Activated B cell treated with CpG ODN at 0.5 μM for 24 hours (primary cell): ENCODE data around the gene GATAD2B. TPM values are rescaled to one million over a fixed set of nuclear protein-coding genes. Genes with fewer than 3 reads are reported as not detected.

ENCODE experiments used
- ATAC-seq: fragments of 200-7000 bp; cut with Tn5 transposase; one replicate; pipeline ENCODE4 v1.10.0; 2021; ENCODE audit warnings: low read depth, mild to moderate bottlenecking, moderate library complexity
- CTCF ChIA-PET: fragments of 350-600 bp; sonication (Branson Sonifier 250); formaldehyde crosslinking; loops from one replicate; lab custom pipeline; 2021; ENCODE audit warnings: antibody characterized with exemption; lab: Charles Lee
- POLR2A ChIA-PET: fragments of 350-600 bp; sonication (Branson Sonifier 250); formaldehyde crosslinking; loops from one replicate; lab custom pipeline; 2021; ENCODE audit warnings: antibody characterized with exemption; lab: Charles Lee
- DNase-seq: peaks from one replicate; pipeline ENCODE4 v3.0.0; 2022
- H3K27ac Mint-ChIP-seq: one replicate; pipeline ENCODE4 v1.8.0; 2020; ENCODE audit warnings: mixed read lengths
- H3K27me3 Mint-ChIP-seq: one replicate; pipeline ENCODE4 v1.8.0; 2021; ENCODE audit warnings: mixed read lengths
- H3K36me3 Mint-ChIP-seq: one replicate; pipeline ENCODE4 v1.8.0; 2021; ENCODE audit warnings: low read depth, mixed read lengths
- H3K4me1 Mint-ChIP-seq: one replicate; pipeline ENCODE4 v1.8.0; 2021; ENCODE audit warnings: mixed read lengths
- H3K4me3 Mint-ChIP-seq: one replicate; pipeline ENCODE4 v1.8.0; 2020; ENCODE audit warnings: mild to moderate bottlenecking, mixed read lengths
- H3K9me3 Mint-ChIP-seq: one replicate; pipeline ENCODE4 v1.8.0; 2020; ENCODE audit warnings: mixed read lengths
- intact Hi-C: fragments of 100-400 bp; cut with micrococcal nuclease; formaldehyde crosslinking; loops from one replicate; pipeline ENCODE4 v1.15.1; 2024
- total RNA-seq: library from RNA; stranded (reverse); gene quantifications from 2 replicates; pipeline ENCODE4 v1.2.3, GENCODE V29; 2022
- TF ChIP-seq, protein P1 (sequence below): fragments of 200-600 bp; IDR thresholded peaks from one replicate; pipeline ENCODE4 v1.8.0; 2022; ENCODE audit warnings: antibody characterized with exemption, mild to moderate bottlenecking

The GATAD2B gene
- total RNA-seq, 1 donor from 2014 or later: 86.3 TPM

- peaks cover 79% of the 10 kb centered on the region for H3K36me3 Mint-ChIP-seq
- TF ChIP-seq, protein P1, sequence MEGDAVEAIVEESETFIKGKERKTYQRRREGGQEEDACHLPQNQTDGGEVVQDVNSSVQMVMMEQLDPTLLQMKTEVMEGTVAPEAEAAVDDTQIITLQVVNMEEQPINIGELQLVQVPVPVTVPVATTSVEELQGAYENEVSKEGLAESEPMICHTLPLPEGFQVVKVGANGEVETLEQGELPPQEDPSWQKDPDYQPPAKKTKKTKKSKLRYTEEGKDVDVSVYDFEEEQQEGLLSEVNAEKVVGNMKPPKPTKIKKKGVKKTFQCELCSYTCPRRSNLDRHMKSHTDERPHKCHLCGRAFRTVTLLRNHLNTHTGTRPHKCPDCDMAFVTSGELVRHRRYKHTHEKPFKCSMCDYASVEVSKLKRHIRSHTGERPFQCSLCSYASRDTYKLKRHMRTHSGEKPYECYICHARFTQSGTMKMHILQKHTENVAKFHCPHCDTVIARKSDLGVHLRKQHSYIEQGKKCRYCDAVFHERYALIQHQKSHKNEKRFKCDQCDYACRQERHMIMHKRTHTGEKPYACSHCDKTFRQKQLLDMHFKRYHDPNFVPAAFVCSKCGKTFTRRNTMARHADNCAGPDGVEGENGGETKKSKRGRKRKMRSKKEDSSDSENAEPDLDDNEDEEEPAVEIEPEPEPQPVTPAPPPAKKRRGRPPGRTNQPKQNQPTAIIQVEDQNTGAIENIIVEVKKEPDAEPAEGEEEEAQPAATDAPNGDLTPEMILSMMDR: no peak
These were observed 36.1 kb upstream of the GATAD2B start for GRCh38 chr1:153958961-153959260.

DNA sequence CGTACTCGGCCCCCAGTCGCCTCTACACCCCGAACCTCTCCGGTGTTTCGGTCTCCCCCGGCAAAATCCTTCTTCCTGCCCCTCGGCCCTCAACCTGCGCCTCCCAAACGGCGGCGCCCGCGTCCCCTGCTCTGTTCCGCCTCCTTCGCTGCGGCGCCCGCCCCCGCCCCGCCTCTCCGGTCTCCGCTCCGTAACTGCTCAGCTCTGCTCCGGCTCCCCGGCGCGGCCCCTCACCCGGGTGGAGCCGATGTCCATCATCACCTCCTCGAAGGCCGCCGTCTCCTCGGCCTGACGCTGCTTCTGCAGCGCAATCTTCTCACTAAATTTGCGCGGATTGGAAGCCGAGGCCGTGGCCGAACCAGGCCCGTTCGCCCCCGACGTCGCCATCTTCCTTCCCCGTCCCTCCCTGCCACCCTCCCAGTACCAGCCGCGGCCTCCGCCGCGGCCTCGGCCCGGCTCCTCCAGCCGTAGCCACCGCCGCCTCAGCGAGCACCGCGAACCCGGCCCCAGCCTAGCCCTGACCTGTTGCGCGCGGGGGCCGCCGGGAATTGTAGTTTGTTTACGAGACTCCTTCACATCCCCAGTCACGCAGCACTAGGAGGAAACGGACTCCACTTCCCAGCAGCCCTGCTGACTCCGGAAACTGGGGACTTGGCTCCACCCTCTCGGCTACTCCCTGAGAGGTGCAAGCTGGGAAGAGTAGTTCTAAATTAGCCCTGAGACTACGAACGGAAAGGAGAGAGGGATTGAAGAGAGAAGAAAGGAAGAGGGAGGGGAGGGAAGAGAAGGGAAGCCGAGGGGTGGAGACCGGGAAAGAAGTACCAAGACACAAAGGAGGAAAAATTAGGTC lies 35.6 kb upstream of the GATAD2B start, which contains the start of gene CRTC2:
Gene CRTC2 (minus strand): TSS at position 502 of the 850 bp plus-strand sequence. CDS start 115 bp downstream, at position 387.
- intact Hi-C loops: loop anchor here (1.0 to 2.0 kb wide), 8 partner anchors 9 to 314 kb away; partner anchors contain the start of genes CREB3L4, DENND4B, HAX1 and JTB
- POLR2A ChIA-PET: interaction anchor here (0.6 to 8.3 kb wide), 19 partner anchors 9 to 336 kb away, joined by 3 to 234 read pairs (median 7); partner anchors contain the start of genes CHTOP, CREB3L4, DENND4B and GATAD2B
- H3K27me3 Mint-ChIP-seq: no peaks in the 10 kb centered on the region

More at GRCh38 chr1:153958961-153959260, 36.1 kb upstream of the GATAD2B start:
- Mint-ChIP-seq H3K4me3 (peak overlapping the region; percentile 96), H3K9me3 (no peaks in the 10 kb centered on the region), H3K4me1 (peaks cover 78% of the 10 kb centered on the region), H3K27me3 (no peaks in the 10 kb centered on the region), H3K27ac (peak overlapping the region; percentile 96)
- no peak for ATAC-seq
- ChIA-PET POLR2A (interaction anchor here (0.7 to 8.3 kb wide), 14 partner anchors 8 to 325 kb away, joined by 3 to 234 read pairs (median 10); partner anchors contain the start of genes CHTOP, CREB3L4, DENND4B and GATAD2B), CTCF (interaction anchor here (1.0 to 2.9 kb wide), 2 partner anchors 8 to 19 kb away, joined by 4 to 14 read pairs; partner anchors contain the start of genes CREB3L4 and JTB)
- DNase-seq: no peak
- intact Hi-C loops: loop anchor here (1.0 to 2.0 kb wide), 8 partner anchors 8 to 314 kb away; partner anchors contain the start of genes CREB3L4, DENND4B, HAX1 and JTB

GRCh38 chr1:153957744-153958110 lies 35.0 kb upstream of the GATAD2B start:
- H3K9me3 Mint-ChIP-seq: no peaks in the 10 kb centered on the region
- intact Hi-C loops: loop anchor here (1.0 to 2.0 kb wide), 8 partner anchors 10 to 315 kb away; partner anchors contain the start of genes CREB3L4, DENND4B, HAX1 and JTB
- peak overlapping the region; percentile 96 for H3K27ac Mint-ChIP-seq
- peak overlapping the region; percentile 96 for H3K4me3 Mint-ChIP-seq
- TF ChIP-seq, protein P1: no peak
- DNase-seq (peak; percentile 61), ATAC-seq (peak; percentile 32)
- ChIA-PET CTCF (interaction anchor here (1.8 to 2.9 kb wide), 3 partner anchors 9 to 136 kb away, joined by 6 to 14 read pairs (median 8); partner anchors contain the start of genes CREB3L4 and RAB13), POLR2A (interaction anchor here (0.6 to 8.3 kb wide), 14 partner anchors 9 to 324 kb away, joined by 3 to 234 read pairs (median 10); partner anchors contain the start of genes CHTOP, CREB3L4, DENND4B and GATAD2B)
- no peaks in the 10 kb centered on the region for H3K27me3 Mint-ChIP-seq
- peaks cover 78% of the 10 kb centered on the region for H3K36me3 Mint-ChIP-seq
- peaks cover 75% of the 10 kb centered on the region for H3K4me1 Mint-ChIP-seq

More for the DNA sequence above, 35.6 kb upstream of the GATAD2B start, which contains the start of gene CRTC2:
- Mint-ChIP-seq H3K9me3 (no peaks in the 10 kb centered on the region), H3K4me3 (peak within 1 kb of the TSS; percentile 96), H3K4me1 (peaks cover 77% of the 10 kb centered on the region), H3K27ac (peak within 1 kb of the TSS; percentile 96), H3K36me3 (peaks cover 79% of the 10 kb centered on the region)
- DNase-seq: peak; percentile 92
- TF ChIP-seq, protein P1: no peak
- peak; percentile 83 for ATAC-seq
- CTCF ChIA-PET: interaction anchor here (1.0 to 2.9 kb wide), 4 partner anchors 9 to 137 kb away, joined by 4 to 14 read pairs (median 7); partner anchors contain the start of genes CREB3L4, JTB and RAB13

- H3K36me3 Mint-ChIP-seq: peaks cover 80% of the 10 kb centered on the region
- DNase-seq: no peak
These were observed 34.4 kb upstream of the GATAD2B start for GRCh38 chr1:153956997-153957715.

More at GRCh38 chr1:153956997-153957715, 34.4 kb upstream of the GATAD2B start:
- H3K4me3 Mint-ChIP-seq: peak overlapping the region; percentile 96
- TF ChIP-seq, protein P1: no peak
- POLR2A ChIA-PET: interaction anchor here (0.6 to 8.3 kb wide), 15 partner anchors 8 to 293 kb away, joined by 3 to 234 read pairs (median 7); partner anchors contain the start of genes CREB3L4, DENND4B, GATAD2B and JTB
- H3K27ac Mint-ChIP-seq: peak overlapping the region; percentile 96
- intact Hi-C loops: no loop called here
- no peak for ATAC-seq
- no peaks in the 10 kb centered on the region for H3K9me3 Mint-ChIP-seq
- CTCF ChIA-PET: interaction anchor here (1.5 to 2.9 kb wide), 4 partner anchors 10 to 136 kb away, joined by 3 to 14 read pairs (median 7); partner anchors contain the start of genes CREB3L4 and RAB13
- peaks cover 70% of the 10 kb centered on the region for H3K4me1 Mint-ChIP-seq
- no peaks in the 10 kb centered on the region for H3K27me3 Mint-ChIP-seq
